ENCODE results near the gene EXOSC3.

DNA sequence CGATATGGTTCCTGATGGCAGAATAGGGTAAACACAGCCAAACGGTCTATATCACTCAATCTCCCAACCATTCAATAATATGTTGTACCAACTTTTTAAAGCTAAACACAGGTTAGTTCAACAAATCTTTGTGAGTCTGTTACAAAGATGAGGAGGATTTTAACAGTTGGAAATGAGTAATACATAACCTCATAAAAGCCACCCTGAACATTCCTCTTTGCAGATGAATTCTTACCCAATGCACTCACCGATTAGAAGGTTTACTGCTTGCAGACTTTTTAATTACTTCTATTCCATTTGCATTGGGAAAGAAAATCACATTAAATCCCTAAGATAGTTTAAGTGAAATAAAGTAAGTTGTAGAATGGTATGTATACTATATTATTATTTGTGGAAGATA lies 54.6 kb downstream of the EXOSC3 start:
- TF ChIP-seq CTCF (IDR thresholded peaks at IDR 0.05), result no peak
- TF ChIP-seq POLR2AphosphoS5 (IDR thresholded peaks at IDR 0.05), result no peak
